Mesodermal cell (in vitro differentiated cells): ENCODE results near the gene RAB34.
A peak's percentile ranks its signal among the peaks of the same experiment; 100 is the strongest.
"Not testable (repeated sequence)": the region's sequence is repeated elsewhere in the genome, so short reads cannot be mapped to it uniquely, and the experiment has no call there.

Source experiments
- H3K27ac ChIP-seq: 2 replicates; pipeline ENCODE4 v1.7.0; 2013; ENCODE audit warnings: mild to moderate bottlenecking, low read depth, low read length, moderate library complexity; ENCODE audit not compliant: severe bottlenecking
- H3K36me3 ChIP-seq: 2 replicates; pipeline ENCODE4 v1.7.1; 2013; ENCODE audit warnings: mild to moderate bottlenecking, low read length, moderate library complexity; ENCODE audit not compliant: control insufficient read depth, insufficient read depth
- H3K4me1 ChIP-seq: one replicate; pipeline ENCODE4 v1.7.1; 2013; ENCODE audit warnings: mild to moderate bottlenecking, low read length; ENCODE audit not compliant: insufficient read depth, control insufficient read depth, poor library complexity, severe bottlenecking
- H3K4me3 ChIP-seq: 2 replicates; pipeline ENCODE4 v1.7.0; 2013; ENCODE audit warnings: low read length, control low read depth, mild to moderate bottlenecking; ENCODE audit not compliant: insufficient read depth, poor library complexity, severe bottlenecking; ENCODE audit errors: extremely low read depth
- H3K9me3 ChIP-seq: 2 replicates; pipeline ENCODE4 v1.7.1; 2013; ENCODE audit warnings: mild to moderate bottlenecking, low read length, moderate library complexity; ENCODE audit not compliant: control insufficient read depth
- WGBS, 2 experiments: methylation state at CpG; one replicate each; pipeline ENCODE4 v1.1.5; 2013; ENCODE audit warnings: missing lambda C conversion rate in 2 of 2; ENCODE audit not compliant: insufficient coverage in 2 of 2; 5-methylcytosine and 5-hydroxymethylcytosine counted together

The RAB34 gene

DNA sequence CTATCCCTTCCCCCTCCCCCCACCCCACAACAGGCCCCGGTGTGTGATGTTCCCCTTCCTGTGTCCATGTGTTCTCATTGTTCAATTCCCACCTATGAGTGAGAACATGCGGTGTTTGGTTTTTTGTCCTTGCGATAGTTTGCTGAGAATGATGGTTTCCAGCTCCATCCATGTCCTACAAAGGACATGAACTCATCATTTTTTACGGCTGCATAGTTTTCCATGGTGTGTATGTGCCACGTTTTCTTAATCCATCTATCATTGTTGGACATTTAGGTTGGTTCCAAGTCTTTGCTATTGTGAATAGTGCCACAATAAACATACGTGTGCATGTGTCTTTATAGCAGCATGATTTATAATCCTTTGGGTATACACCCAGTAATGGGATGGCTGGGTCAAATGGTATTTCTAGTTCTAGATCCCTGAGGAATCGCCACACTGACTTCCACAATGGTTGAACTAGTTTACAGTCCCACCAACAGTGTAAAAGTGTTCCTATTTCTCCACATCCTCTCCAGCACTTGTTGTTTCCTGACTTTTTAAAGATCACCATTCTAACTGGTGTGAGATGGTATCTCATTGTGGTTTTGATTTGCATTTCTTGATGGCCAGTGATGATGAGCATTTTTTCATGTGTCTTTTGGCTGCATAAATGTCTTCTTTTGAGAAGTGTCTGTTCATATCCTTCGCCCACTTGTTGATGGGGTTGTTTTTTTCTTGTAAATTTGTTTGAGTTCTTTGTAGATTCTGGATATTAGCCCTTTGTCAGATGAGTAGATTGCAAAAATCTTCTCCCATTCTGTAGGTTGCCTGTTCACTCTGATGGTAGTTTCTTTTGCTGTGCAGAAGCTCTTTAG is 18.5 kb upstream of the RAB34 start:
- peaks cover 26% of the 10 kb centered on the region for H3K36me3 ChIP-seq
- H3K9me3 ChIP-seq, H3K4me3 ChIP-seq, H3K4me1 ChIP-seq, H3K27ac ChIP-seq: not testable (repeated sequence)
- 100% methylated on average over 1 of the region's 8 CpGs; no CpG with 5 or more reads in 1 of the 2 experiments for WGBS, 2 experiments

GRCh38 chr17:28735242-28735722 is 17.6 kb upstream of the RAB34 start:
- H3K4me3 ChIP-seq: no peak overlapping the region
- H3K27ac ChIP-seq: no peak overlapping the region
- H3K36me3 ChIP-seq: peaks cover 21% of the 10 kb centered on the region
- 87 to 93% methylated on average over 4 of the region's 5 CpGs for WGBS, 2 experiments
- no peaks in the 10 kb centered on the region for H3K9me3 ChIP-seq
- no peaks in the 10 kb centered on the region for H3K4me1 ChIP-seq

GRCh38 chr17:28734712-28735241 is 17.1 kb upstream of the RAB34 start:
- H3K9me3 ChIP-seq: no peaks in the 10 kb centered on the region
- no peak overlapping the region for H3K4me3 ChIP-seq
- 96 to 100% methylated on average over 8 to 10 of the region's 10 CpGs for WGBS, 2 experiments
- no peak overlapping the region for H3K27ac ChIP-seq
- no peaks in the 10 kb centered on the region for H3K4me1 ChIP-seq
- H3K36me3 ChIP-seq: peaks cover 17% of the 10 kb centered on the region

DNA sequence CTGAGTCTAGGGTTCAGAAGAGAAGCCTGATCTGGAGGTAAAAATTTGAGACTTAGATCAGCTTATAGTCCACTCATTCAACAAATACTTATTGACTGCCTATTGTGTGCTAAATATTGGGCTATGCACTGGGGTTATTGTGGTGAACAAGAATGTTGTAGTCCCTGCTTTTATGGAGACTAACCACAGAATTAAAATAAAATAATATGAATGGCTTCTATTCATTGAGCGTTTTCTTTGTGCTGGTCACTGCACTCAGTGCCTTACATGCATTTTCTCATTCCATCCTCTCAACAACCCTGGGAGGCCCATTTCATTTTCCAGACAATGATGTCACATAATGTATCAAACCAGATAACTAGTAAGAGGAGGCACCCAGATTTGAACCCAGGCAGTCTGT is 15.7 kb upstream of the RAB34 start:
- WGBS, 2 experiments: 100% methylated on average over 1 of the region's 1 CpG; no CpG with 5 or more reads in 1 of the 2 experiments
- Histone ChIP-seq H3K27ac (no peak overlapping the region), H3K4me3 (no peak overlapping the region), H3K9me3 (no peaks in the 10 kb centered on the region), H3K4me1 (no peaks in the 10 kb centered on the region), H3K36me3 (peaks cover 11% of the 10 kb centered on the region)

DNA sequence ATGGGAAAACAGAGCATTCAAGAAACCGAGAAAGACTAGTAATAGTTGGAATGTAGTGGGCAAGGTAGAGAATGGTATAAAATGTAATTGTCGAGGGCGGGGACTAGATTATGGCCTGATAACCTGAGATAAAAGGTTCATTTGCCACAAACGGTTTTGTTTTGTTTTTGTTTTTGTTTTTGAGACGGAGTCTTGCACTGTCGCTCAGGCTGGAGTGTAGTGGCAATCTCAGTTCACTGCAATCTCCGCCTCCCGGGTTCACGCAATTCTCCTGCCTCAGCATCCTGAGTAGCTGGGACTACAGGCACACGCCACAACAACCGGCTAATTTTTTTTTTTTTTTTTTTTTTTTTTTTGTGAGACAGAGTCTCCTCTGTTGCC is 12.3 kb upstream of the RAB34 start:
- H3K27ac ChIP-seq: no peak overlapping the region
- no peaks in the 10 kb centered on the region for H3K9me3 ChIP-seq
- no peak overlapping the region for H3K4me3 ChIP-seq
- H3K36me3 ChIP-seq: peaks cover 5% of the 10 kb centered on the region
- WGBS, 2 experiments: 94% methylated on average over 9 of the region's 11 CpGs
- H3K4me1 ChIP-seq: peaks cover 6% of the 10 kb centered on the region

GRCh38 chr17:28728364-28729200 is 10.9 kb upstream of the RAB34 start, which contains the start of gene NEK8:
Gene NEK8 (plus strand): TSS chr17:28728788. CDS start chr17:28728814, 26 bp downstream.
- H3K36me3 ChIP-seq: peaks cover 11% of the 10 kb centered on the region
- 0% methylated on average over 37 to 50 of the region's 64 CpGs for WGBS, 2 experiments
- H3K27ac ChIP-seq: peak within 1 kb of the TSS; percentile 86
- H3K9me3 ChIP-seq: no peaks in the 10 kb centered on the region
- peaks cover 19% of the 10 kb centered on the region for H3K4me1 ChIP-seq
- H3K4me3 ChIP-seq: peak within 1 kb of the TSS; percentile 65

DNA sequence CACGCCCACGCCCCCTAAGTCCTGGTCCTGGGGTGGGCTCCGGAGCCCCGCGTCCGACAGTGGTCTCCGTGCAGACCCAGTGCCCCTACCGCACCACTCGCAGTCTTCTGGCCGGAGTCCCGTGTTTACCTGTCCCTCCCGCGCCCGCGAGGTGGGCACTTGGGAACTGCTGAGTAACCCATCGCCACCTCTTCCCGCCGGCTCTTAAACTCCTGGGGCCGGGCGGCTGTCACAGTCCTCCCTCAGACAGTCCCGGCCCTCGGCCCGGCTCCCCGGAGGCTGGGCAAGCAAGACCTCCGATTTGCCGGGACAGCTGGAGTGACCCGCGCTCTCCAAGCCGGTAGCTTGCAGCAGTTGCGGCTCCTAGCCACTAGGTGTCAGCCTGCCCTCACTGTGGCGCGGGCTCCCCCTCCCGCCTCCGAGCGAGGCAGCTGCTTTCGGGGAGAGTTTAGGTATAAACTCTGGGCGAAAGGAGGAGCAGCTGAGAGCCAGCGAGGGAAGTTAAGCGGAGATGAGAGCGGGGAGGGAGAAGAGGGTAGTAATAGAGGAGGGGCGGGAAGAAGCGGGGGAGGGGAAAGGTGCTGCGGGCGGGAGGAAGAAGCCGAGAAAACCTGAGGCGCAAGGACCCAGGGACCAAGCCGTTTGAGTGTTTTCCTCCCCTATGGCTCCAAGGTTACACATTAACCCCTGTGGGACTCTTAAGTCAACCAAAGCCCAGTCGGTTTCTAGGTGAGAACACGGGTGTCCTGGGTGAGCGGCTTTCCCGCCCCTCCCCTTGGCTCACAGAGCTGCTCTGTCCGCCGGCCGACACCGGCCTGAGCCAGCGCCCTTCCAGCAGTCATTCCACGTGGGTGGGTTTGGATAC is 9.2 kb upstream of the RAB34 start:
- H3K4me3 ChIP-seq: peak overlapping the region; percentile 65
- no peaks in the 10 kb centered on the region for H3K9me3 ChIP-seq
- H3K27ac ChIP-seq: peak overlapping the region; percentile 86
- 0% methylated on average over 46 to 53 of the region's 57 CpGs for WGBS, 2 experiments
- peaks cover 35% of the 10 kb centered on the region for H3K4me1 ChIP-seq
- peaks cover 28% of the 10 kb centered on the region for H3K36me3 ChIP-seq

GRCh38 chr17:28726226-28726626 is 8.6 kb upstream of the RAB34 start, which contains the start of gene TLCD1:
Gene TLCD1 (minus strand): TSS chr17:28726233. CDS start chr17:28726097, 136 bp downstream.
- Histone ChIP-seq H3K27ac (peak within 1 kb of the TSS; percentile 89), H3K36me3 (peaks cover 35% of the 10 kb centered on the region), H3K9me3 (no peaks in the 10 kb centered on the region), H3K4me3 (peak within 1 kb of the TSS; percentile 65), H3K4me1 (peaks cover 35% of the 10 kb centered on the region)
- 0% methylated on average over 32 to 40 of the region's 49 CpGs for whole genome bisulfite sequencing, 2 experiments

DNA sequence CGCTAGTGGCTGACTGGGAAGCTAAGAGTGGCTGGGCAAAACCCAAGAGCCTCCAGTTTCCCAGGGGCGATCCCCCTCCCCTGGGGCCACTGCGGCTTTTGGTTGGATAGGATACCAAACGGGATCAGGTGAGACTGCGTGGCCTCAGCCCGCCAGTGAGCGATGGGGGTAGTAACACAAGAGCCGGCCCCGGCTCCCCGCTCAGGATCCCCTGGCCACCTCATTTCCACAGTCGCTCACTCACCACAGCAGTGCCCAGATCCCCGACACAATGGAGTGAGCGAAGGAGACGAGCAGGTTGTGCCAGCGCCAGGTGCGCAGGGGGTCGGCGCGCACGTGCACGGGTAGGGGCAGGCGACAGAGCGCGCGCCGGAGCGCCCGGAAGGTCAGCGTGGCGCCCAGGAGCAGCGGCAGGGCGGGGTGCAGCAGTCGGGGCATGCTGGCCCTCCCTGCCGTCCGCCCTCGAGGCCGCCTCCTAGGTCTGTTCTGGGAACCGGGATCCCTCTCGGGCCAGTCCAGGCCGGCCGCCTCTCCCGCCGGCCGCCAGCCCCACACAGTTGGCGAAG is 8.1 kb upstream of the RAB34 start:
- H3K27ac ChIP-seq: peak overlapping the region; percentile 89
- peak overlapping the region; percentile 65 for H3K4me3 ChIP-seq
- WGBS, 2 experiments: 0 to 1% methylated on average over 21 to 32 of the region's 45 CpGs
- no peaks in the 10 kb centered on the region for H3K9me3 ChIP-seq
- peaks cover 35% of the 10 kb centered on the region for H3K4me1 ChIP-seq
- peaks cover 39% of the 10 kb centered on the region for H3K36me3 ChIP-seq
